HepG2 (cell line): ENCODE measurements around the gene SIAH2. TPM values are rescaled to one million over a fixed set of nuclear protein-coding genes. Genes with fewer than 3 reads are reported as not detected.
A peak's percentile ranks its signal among the peaks of the same experiment; 100 is the strongest.

Experiments
- ATF7-NPFF ChIP-seq: sonication (generic); formaldehyde crosslinking; IDR thresholded peaks from 2 replicates; pipeline ENCODE4 v1.8.1; 2023; ENCODE audit warnings: mild to moderate bottlenecking, low read depth, missing genetic modification reagents, moderate library complexity
- CREM ChIP-seq, 2 experiments: sonication (generic) in 1 of 2; formaldehyde crosslinking in 1 of 2; IDR thresholded peaks; 2 replicates each; pipeline versions ENCODE4 v1.4.0 to v1.6.1; 2016 to 2020; ENCODE audit warnings: antibody characterized with exemption in 1 of 2, mild to moderate bottlenecking in 1 of 2, missing genetic modification reagents in 1 of 2
- IKZF1 ChIP-seq: fragments of 450-650 bp; IDR thresholded peaks from 2 replicates; pipeline ENCODE4 v1.7.1; 2016
- JUN ChIP-seq: sonication (generic); formaldehyde crosslinking; IDR thresholded peaks from 2 replicates; pipeline ENCODE4 v1.4.0; 2020; ENCODE audit warnings: mild to moderate bottlenecking, missing genetic modification reagents
- MED13 ChIP-seq: sonication (generic); formaldehyde crosslinking; IDR thresholded peaks from 2 replicates; pipeline ENCODE4 v1.5.0; 2020; ENCODE audit warnings: missing genetic modification reagents
- MED8 ChIP-seq: sonication (generic); formaldehyde crosslinking; IDR thresholded peaks from 2 replicates; pipeline ENCODE4 v1.8.1; 2023; ENCODE audit warnings: mild to moderate bottlenecking, missing genetic modification reagents; ENCODE audit not compliant: insufficient replicate concordance
- MIER2 ChIP-seq: IDR thresholded peaks from 2 replicates; pipeline ENCODE4 v1.6.1; 2016; ENCODE audit warnings: missing biosample characterization, missing genetic modification reagents
- MTA1 ChIP-seq: sonication (generic); formaldehyde crosslinking; IDR thresholded peaks from 2 replicates; pipeline ENCODE4 v1.4.0; 2020; ENCODE audit warnings: missing genetic modification reagents, mild to moderate bottlenecking, borderline replicate concordance
- MYC ChIP-seq: sonication (generic); formaldehyde crosslinking; IDR thresholded peaks from 2 replicates; pipeline ENCODE4 v1.9.0; 2021; ENCODE audit warnings: missing genetic modification reagents, borderline replicate concordance
- ZNF235 ChIP-seq: sonication (generic); formaldehyde crosslinking; IDR thresholded peaks from 2 replicates; pipeline ENCODE4 v1.8.1; 2023; ENCODE audit warnings: mild to moderate bottlenecking, missing genetic modification reagents, borderline replicate concordance
- ZNF407 ChIP-seq: sonication (generic); formaldehyde crosslinking; IDR thresholded peaks from one replicate; pipeline ENCODE4 v1.5.1; 2020; ENCODE audit warnings: mild to moderate bottlenecking, missing genetic modification reagents; ENCODE audit errors: not compliant biosample characterization
- ZNF598 ChIP-seq: sonication (generic); formaldehyde crosslinking; IDR thresholded peaks from 2 replicates; pipeline ENCODE4 v1.5.1; 2020; ENCODE audit warnings: mild to moderate bottlenecking, missing genetic modification reagents, borderline replicate concordance
- polyA plus RNA-seq, 8 experiments: library from polyadenylated mRNA; depleted of rRNA in 3 of 8; stranded (reverse) in 7 of 8; unstranded in 1 of 8; fragments of >200 nt; fragmentation: Illumina TruSeq in 4 of 8; extraction: Trizol in 4 of 8; gene quantifications; 2 replicates each; pipeline versions ENCODE4 v1.2.1 to v1.2.3, GENCODE V29; 2011 to 2016; ENCODE audit warnings: low read depth in 4 of 8, missing spikeins in 1 of 8, mixed read lengths in 1 of 8; ENCODE audit not compliant: insufficient read depth in 1 of 8
- total RNA-seq, 5 experiments: library from RNA; depleted of rRNA; stranded (reverse); fragments of >200 nt; fragmentation: Illumina TruSeq; extraction: Trizol; gene quantifications; 2 replicates each; pipeline ENCODE4 v1.2.3, GENCODE V29; 2016; ENCODE audit warnings: low read depth in 1 of 5
- TF ChIP-seq, protein P1 (sequence below): sonication (generic); IDR thresholded peaks from 2 replicates; pipeline ENCODE4 v1.6.1; 2016; ENCODE audit warnings: low read depth, borderline replicate concordance
- TF ChIP-seq, protein P2 (sequence below): sonication (generic); formaldehyde crosslinking; IDR thresholded peaks from 2 replicates; pipeline ENCODE4 v1.8.0; 2022; ENCODE audit warnings: mild to moderate bottlenecking, missing genetic modification reagents, moderate library complexity

SIAH2 gene
- total and polyA plus RNA-seq, 2 of the 13 experiments (the other 11 are each of a cell fraction or from before 2014, with no cell fraction given), result 71.8 to 117 TPM

DNA sequence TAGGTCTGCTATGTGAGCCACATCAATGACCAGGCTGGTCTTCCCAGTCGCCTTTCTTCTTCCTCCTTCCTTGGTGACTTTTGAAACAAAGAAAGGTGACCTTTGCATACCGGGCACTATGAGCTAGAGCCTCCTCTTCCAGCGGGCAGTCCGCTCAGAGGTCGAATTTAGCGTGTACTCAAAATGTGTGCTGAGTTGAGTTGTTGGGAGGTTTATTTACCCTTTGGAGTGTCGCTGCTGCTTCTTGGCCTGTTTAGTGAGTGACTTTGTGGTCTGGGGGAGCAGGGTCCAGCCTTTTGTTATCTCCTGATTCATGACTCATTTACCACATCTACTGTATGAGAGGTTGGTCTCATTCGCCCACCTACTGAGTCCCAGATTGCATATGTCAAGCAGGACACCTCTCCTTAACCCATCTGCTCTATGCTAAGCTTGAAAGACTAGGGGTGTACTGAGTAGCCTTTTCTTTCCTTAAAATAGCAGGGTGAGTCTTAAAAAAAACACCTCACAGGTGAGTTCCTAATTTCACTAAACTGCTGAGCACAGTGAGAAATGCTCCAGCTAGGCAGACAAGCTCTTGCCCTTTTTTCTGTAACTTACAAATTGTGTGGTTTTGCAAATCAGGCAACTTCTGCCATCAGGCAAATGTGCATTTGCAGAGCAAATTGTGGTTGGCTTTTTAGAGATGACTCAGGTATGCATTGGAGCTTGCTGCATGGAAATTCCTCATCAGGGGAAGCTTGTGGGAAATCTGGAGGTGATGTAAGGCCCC is 3.2 kb upstream of the SIAH2 start (continued):
- peak; percentile 71; the same call in 1 of the 2 replicates for TF ChIP-seq CREM (IDR thresholded peaks at IDR 0.05)
- TF ChIP-seq CREM (CRISPR knock-in tag; IDR thresholded peaks at IDR 0.05), result no peak
- no peak for TF ChIP-seq ZNF235 (CRISPR knock-in tag)
- peak; percentile 69 for TF ChIP-seq JUN (CRISPR knock-in tag)
- TF ChIP-seq MED13, result no peak
- no peak for TF ChIP-seq ATF7-NPFF (CRISPR knock-in tag)
- TF ChIP-seq, protein P1, sequence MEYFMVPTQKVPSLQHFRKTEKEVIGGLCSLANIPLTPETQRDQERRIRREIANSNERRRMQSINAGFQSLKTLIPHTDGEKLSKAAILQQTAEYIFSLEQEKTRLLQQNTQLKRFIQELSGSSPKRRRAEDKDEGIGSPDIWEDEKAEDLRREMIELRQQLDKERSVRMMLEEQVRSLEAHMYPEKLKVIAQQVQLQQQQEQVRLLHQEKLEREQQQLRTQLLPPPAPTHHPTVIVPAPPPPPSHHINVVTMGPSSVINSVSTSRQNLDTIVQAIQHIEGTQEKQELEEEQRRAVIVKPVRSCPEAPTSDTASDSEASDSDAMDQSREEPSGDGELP, result 0 out of 2 replicates have a peak, but pooled peaks have one; percentile 15
- peak; percentile 25; the same call in 1 of the 2 replicates for TF ChIP-seq MYC
- 0 out of 2 replicates have a peak, but pooled peaks have one; percentile 6 for TF ChIP-seq MIER2
- TF ChIP-seq IKZF1, result no peak
- TF ChIP-seq ZNF407 (CRISPR knock-in tag), result no peak
- TF ChIP-seq ZNF598, result no peak
- no peak; the same call in 1 of the 2 replicates for TF ChIP-seq MTA1 (CRISPR knock-in tag)
- TF ChIP-seq MED8 (CRISPR knock-in tag), result no peak
- TF ChIP-seq, protein P2, sequence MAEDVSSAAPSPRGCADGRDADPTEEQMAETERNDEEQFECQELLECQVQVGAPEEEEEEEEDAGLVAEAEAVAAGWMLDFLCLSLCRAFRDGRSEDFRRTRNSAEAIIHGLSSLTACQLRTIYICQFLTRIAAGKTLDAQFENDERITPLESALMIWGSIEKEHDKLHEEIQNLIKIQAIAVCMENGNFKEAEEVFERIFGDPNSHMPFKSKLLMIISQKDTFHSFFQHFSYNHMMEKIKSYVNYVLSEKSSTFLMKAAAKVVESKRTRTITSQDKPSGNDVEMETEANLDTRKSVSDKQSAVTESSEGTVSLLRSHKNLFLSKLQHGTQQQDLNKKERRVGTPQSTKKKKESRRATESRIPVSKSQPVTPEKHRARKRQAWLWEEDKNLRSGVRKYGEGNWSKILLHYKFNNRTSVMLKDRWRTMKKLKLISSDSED (CRISPR knock-in tag), result no peak
